GM23338 (cell line): Measurements from ENCODE around the gene FUT2. TPM values are rescaled to one million over a fixed set of nuclear protein-coding genes. Genes with fewer than 3 reads are reported as not detected.
A peak's percentile ranks its signal among the peaks of the same experiment; 100 is the strongest.

ENCODE experiments used
- ATAC-seq: fragments of 200-7000 bp; cut with Tn5 transposase; 3 replicates; pipeline ENCODE4 v1.9.1; 2020
- DNase-seq: peaks from one replicate; pipeline ENCODE4 v3.0.0-alpha.2; 2015; ENCODE audit warnings: low spot score
- H2AFZ ChIP-seq: fragments of 200-600 bp; sonication (generic); 2 replicates; pipeline ENCODE4 v1.8.0; 2016; ENCODE audit warnings: antibody characterized with exemption, mild to moderate bottlenecking, moderate library complexity
- H3F3A ChIP-seq: fragments of 200-600 bp; sonication (generic); replicated peaks from 2 replicates; pipeline ENCODE4 v1.8.0; 2017; ENCODE audit warnings: antibody characterized with exemption, mixed run types, low read depth
- H3K27ac ChIP-seq: fragments of 200-600 bp; sonication (generic); 2 replicates; pipeline ENCODE4 v1.6.1; 2016; ENCODE audit warnings: low read depth
- H3K27me3 ChIP-seq: fragments of 200-600 bp; sonication (generic); 2 replicates; pipeline ENCODE4 v1.8.0; 2016; ENCODE audit warnings: mild to moderate bottlenecking, mixed run types, moderate library complexity; ENCODE audit not compliant: insufficient read depth
- H3K36me3 ChIP-seq: fragments of 200-600 bp; sonication (generic); 2 replicates; pipeline ENCODE4 v1.8.0; 2016; ENCODE audit warnings: mild to moderate bottlenecking; ENCODE audit not compliant: insufficient read depth
- H3K4me1 ChIP-seq: fragments of 200-600 bp; sonication (generic); 2 replicates; pipeline ENCODE4 v1.8.0; 2016; ENCODE audit warnings: mild to moderate bottlenecking, moderate library complexity; ENCODE audit not compliant: insufficient read depth
- H3K4me2 ChIP-seq: fragments of 200-600 bp; sonication (generic); 2 replicates; pipeline ENCODE4 v1.7.1; 2017; ENCODE audit warnings: mixed run types
- H3K4me3 ChIP-seq: fragments of 200-600 bp; sonication (generic); 2 replicates; pipeline ENCODE4 v1.6.1; 2016; ENCODE audit warnings: mixed run types
- H3K79me2 ChIP-seq: fragments of 200-600 bp; sonication (generic); replicated peaks from 2 replicates; pipeline ENCODE4 v1.8.0; 2017; ENCODE audit warnings: mild to moderate bottlenecking; ENCODE audit not compliant: insufficient read depth
- H3K9me2 ChIP-seq: fragments of 200-600 bp; sonication (generic); 2 replicates; pipeline ENCODE4 v1.8.0; 2017; ENCODE audit not compliant: insufficient read depth
- H4K20me1 ChIP-seq: fragments of 200-600 bp; sonication (generic); replicated peaks from 2 replicates; pipeline ENCODE4 v1.8.0; 2017; ENCODE audit warnings: mild to moderate bottlenecking; ENCODE audit not compliant: insufficient read depth
- H3K27ac Mint-ChIP-seq: 2 replicates; pipeline ENCODE4 v1.8.0; 2020; ENCODE audit warnings: inconsistent platforms, mild to moderate bottlenecking, moderate library complexity, mixed read lengths
- H3K27me3 Mint-ChIP-seq: 3 replicates; pipeline ENCODE4 v1.8.0; 2022; ENCODE audit warnings: low read depth, mild to moderate bottlenecking, moderate library complexity, mixed read lengths, inconsistent platforms; ENCODE audit not compliant: insufficient read depth, poor library complexity
- H3K36me3 Mint-ChIP-seq: 3 replicates; pipeline ENCODE4 v1.8.0; 2021; ENCODE audit warnings: low read depth, mild to moderate bottlenecking, inconsistent platforms, moderate library complexity, mixed read lengths
- H3K4me1 Mint-ChIP-seq: 3 replicates; pipeline ENCODE4 v1.8.0; 2020; ENCODE audit warnings: mild to moderate bottlenecking, inconsistent platforms, mixed read lengths
- H3K4me3 Mint-ChIP-seq: 3 replicates; pipeline ENCODE4 v1.8.0; 2021; ENCODE audit warnings: moderate library complexity, mild to moderate bottlenecking, inconsistent platforms, mixed read lengths
- H3K9me3 Mint-ChIP-seq: 3 replicates; pipeline ENCODE4 v1.8.0; 2020; ENCODE audit warnings: moderate library complexity, mild to moderate bottlenecking, inconsistent platforms, mixed read lengths
- ZNF331 ChIP-seq: fragments of 250-450 bp; sonication (Bioruptor Pico); IDR thresholded peaks from 2 replicates; pipeline ENCODE4 v1.5.0; 2020; ENCODE audit warnings: low read depth, mild to moderate bottlenecking, moderate library complexity
- ZNF462 ChIP-seq: fragments of 250-450 bp; sonication (Bioruptor Pico); IDR thresholded peaks from 2 replicates; pipeline ENCODE4 v1.5.0; 2020; ENCODE audit warnings: mild to moderate bottlenecking, moderate library complexity
- polyA plus RNA-seq: library from polyadenylated mRNA; unstranded; fragments of >200 nt; fragmentation: Nextera tagmentation; extraction: Ambion mirVana; gene quantifications from 2 replicates; pipeline ENCODE4 v1.2.1, GENCODE V29; 2016
- total RNA-seq: library from RNA; depleted of rRNA; stranded (reverse); fragments of >200 nt; shearing (Covaris generic); gene quantifications from 2 replicates; pipeline ENCODE4 v1.2.3, GENCODE V29; 2014
- TF ChIP-seq, protein P1 (sequence below): IDR thresholded peaks from one replicate; pipeline ENCODE4 v1.6.1; 2018; ENCODE audit warnings: antibody characterized with exemption; ENCODE audit not compliant: unreplicated experiment
- TF ChIP-seq, protein P2 (sequence below), 2 experiments: fragments of 200-600 bp in 1 of 2; sonication (generic) in 1 of 2; conservative IDR thresholded peaks; 2 replicates each; pipeline versions ENCODE4 v1.5.1 to v1.6.1; 2016 to 2017; ENCODE audit warnings: antibody characterized with exemption in 2 of 2, low read depth in 2 of 2, mild to moderate bottlenecking in 2 of 2, moderate library complexity in 1 of 2

FUT2 gene
- total and polyA plus RNA-seq, 2 experiments from 2014 or later: 5.0 to 5.6 TPM

- Histone ChIP-seq H3K79me2 (no peaks in the 10 kb centered on the region), H3K4me2 (peak within 1 kb of the TSS; percentile 70), H3K4me1 (peaks cover 38% of the 10 kb centered on the region), H3K27me3 (no peaks in the 10 kb centered on the region), H2AFZ (no peak within 1 kb of the TSS), H4K20me1 (no peaks in the 10 kb centered on the region), H3F3A (peaks cover 13% of the 10 kb centered on the region; the same call in 1 of the 2 replicates), H3K9me2 (no peaks in the 10 kb centered on the region), H3K4me3 (peak within 1 kb of the TSS; percentile 58), H3K27ac (no peak within 1 kb of the TSS), H3K36me3 (no peaks in the 10 kb centered on the region)
- Mint-ChIP-seq H3K4me1 (peaks cover 39% of the 10 kb centered on the region), H3K36me3 (no peaks in the 10 kb centered on the region; the same call in 2 of the 3 replicates), H3K9me3 (peaks cover 3% of the 10 kb centered on the region; the same call in 1 of the 3 replicates), H3K4me3 (peak within 1 kb of the TSS; percentile 99), H3K27ac (peak within 1 kb of the TSS; percentile 57), H3K27me3 (peaks cover 27% of the 10 kb centered on the region)
- ATAC-seq: peak; percentile 6
- peak; percentile 35 for DNase-seq
- TF ChIP-seq, protein P1, sequence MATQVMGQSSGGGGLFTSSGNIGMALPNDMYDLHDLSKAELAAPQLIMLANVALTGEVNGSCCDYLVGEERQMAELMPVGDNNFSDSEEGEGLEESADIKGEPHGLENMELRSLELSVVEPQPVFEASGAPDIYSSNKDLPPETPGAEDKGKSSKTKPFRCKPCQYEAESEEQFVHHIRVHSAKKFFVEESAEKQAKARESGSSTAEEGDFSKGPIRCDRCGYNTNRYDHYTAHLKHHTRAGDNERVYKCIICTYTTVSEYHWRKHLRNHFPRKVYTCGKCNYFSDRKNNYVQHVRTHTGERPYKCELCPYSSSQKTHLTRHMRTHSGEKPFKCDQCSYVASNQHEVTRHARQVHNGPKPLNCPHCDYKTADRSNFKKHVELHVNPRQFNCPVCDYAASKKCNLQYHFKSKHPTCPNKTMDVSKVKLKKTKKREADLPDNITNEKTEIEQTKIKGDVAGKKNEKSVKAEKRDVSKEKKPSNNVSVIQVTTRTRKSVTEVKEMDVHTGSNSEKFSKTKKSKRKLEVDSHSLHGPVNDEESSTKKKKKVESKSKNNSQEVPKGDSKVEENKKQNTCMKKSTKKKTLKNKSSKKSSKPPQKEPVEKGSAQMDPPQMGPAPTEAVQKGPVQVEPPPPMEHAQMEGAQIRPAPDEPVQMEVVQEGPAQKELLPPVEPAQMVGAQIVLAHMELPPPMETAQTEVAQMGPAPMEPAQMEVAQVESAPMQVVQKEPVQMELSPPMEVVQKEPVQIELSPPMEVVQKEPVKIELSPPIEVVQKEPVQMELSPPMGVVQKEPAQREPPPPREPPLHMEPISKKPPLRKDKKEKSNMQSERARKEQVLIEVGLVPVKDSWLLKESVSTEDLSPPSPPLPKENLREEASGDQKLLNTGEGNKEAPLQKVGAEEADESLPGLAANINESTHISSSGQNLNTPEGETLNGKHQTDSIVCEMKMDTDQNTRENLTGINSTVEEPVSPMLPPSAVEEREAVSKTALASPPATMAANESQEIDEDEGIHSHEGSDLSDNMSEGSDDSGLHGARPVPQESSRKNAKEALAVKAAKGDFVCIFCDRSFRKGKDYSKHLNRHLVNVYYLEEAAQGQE: no peak
- TF ChIP-seq ZNF462 (CRISPR knock-in tag) (no peak), ZNF331 (CRISPR knock-in tag) (no peak)
- TF ChIP-seq, protein P2, sequence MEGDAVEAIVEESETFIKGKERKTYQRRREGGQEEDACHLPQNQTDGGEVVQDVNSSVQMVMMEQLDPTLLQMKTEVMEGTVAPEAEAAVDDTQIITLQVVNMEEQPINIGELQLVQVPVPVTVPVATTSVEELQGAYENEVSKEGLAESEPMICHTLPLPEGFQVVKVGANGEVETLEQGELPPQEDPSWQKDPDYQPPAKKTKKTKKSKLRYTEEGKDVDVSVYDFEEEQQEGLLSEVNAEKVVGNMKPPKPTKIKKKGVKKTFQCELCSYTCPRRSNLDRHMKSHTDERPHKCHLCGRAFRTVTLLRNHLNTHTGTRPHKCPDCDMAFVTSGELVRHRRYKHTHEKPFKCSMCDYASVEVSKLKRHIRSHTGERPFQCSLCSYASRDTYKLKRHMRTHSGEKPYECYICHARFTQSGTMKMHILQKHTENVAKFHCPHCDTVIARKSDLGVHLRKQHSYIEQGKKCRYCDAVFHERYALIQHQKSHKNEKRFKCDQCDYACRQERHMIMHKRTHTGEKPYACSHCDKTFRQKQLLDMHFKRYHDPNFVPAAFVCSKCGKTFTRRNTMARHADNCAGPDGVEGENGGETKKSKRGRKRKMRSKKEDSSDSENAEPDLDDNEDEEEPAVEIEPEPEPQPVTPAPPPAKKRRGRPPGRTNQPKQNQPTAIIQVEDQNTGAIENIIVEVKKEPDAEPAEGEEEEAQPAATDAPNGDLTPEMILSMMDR (conservative IDR thresholded peaks at IDR 0.05; ENCODE audit: low read depth in 2 of 2): peak in 1 of 2 experiments; percentile 37; a peak in 2 of 4 replicates
These were observed 23.7 kb downstream of the FUT2 start, which contains the start of gene MAMSTR for GRCh38 chr19:48719263-48720171. Gene MAMSTR (minus strand): TSS chr19:48719725. CDS start chr19:48719031, 694 bp downstream.
